Stomach (tissue), 4 donors: ENCODE results near the gene DHX32.

ENCODE experiments used
- EP300 ChIP-seq: sonication (generic); formaldehyde crosslinking; IDR thresholded peaks from one replicate; pipeline ENCODE4 v1.6.1; 2017; ENCODE audit warnings: antibody characterized with exemption
- POLR2A ChIP-seq, 4 donors: fragments of 450-650 bp; IDR thresholded peaks; one replicate each; pipeline ENCODE4 v1.6.1; 2016; ENCODE audit warnings: antibody characterized with exemption in 4 of 4, control low read depth in 2 of 4, mild to moderate bottlenecking in 1 of 4, moderate library complexity in 1 of 4
- TF ChIP-seq, protein P1 (sequence below), 7 experiments: fragments of 450-650 bp in 4 of 7; fragments of 200-600 bp in 3 of 7; sonication (generic) in 3 of 7; IDR thresholded peaks; one replicate each; pipeline ENCODE4 v1.5.1; 2016 to 2019; ENCODE audit warnings: antibody characterized with exemption in 7 of 7, control low read depth in 2 of 7, mild to moderate bottlenecking in 1 of 7

DNA sequence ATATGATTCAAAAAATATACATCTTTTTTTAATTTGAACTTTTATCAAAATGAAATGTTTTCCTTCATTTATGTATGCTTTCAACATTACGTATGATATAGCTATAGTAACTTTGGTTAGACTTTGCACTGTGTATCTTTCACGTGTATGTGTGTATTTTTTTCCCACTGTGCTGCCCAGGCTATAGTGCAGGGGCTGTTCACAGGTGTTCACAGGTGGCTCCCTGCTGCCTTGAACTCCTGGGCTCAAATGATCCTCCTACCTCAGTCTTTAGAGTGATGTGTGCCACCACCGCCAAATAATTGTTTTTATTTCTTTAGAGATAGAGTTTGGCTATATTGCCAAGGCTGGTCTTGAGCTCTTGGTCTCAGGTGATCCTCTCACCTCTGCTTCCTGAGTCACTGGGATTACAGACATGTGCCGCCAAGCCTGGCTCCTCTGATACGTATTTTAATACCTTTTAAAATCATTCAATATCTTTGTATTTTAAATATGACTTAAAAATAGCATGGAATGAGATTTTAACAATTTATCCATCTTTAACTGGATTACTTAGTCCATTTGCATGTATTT is 44.3 kb upstream of the DHX32 start:
- TF ChIP-seq POLR2A (IDR thresholded peaks at IDR 0.05) (no peak), EP300 (no peak)
- TF ChIP-seq, protein P1, sequence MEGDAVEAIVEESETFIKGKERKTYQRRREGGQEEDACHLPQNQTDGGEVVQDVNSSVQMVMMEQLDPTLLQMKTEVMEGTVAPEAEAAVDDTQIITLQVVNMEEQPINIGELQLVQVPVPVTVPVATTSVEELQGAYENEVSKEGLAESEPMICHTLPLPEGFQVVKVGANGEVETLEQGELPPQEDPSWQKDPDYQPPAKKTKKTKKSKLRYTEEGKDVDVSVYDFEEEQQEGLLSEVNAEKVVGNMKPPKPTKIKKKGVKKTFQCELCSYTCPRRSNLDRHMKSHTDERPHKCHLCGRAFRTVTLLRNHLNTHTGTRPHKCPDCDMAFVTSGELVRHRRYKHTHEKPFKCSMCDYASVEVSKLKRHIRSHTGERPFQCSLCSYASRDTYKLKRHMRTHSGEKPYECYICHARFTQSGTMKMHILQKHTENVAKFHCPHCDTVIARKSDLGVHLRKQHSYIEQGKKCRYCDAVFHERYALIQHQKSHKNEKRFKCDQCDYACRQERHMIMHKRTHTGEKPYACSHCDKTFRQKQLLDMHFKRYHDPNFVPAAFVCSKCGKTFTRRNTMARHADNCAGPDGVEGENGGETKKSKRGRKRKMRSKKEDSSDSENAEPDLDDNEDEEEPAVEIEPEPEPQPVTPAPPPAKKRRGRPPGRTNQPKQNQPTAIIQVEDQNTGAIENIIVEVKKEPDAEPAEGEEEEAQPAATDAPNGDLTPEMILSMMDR (IDR thresholded peaks at IDR 0.05), result no peak
